Measurements from ENCODE around the gene ANKS1B. TPM values are rescaled to one million over a fixed set of nuclear protein-coding genes. Genes with fewer than 3 reads are reported as not detected.

Gene ANKS1B
- total RNA-seq, 1 experiment from 2014 or later = 5.8 TPM

DNA sequence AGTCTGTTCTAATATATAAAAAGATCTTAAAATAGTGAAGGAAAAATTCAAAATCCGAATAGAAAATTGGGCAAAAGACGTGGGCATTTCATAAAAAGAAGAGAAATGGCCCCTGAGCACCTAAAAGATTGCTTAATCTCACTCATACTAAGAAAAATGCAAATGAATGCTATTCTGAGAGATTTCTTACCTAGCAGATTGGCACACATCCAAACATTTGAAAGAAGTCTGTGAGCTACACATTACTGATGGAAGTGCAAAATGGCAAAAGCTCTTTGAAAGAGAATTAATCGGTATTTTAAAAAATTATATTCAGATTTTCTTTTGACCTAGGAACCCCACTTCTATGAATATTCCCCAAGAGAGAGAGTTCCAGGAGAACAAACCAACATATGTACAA, 617.6 kb downstream of the ANKS1B start:
- TF ChIP-seq IRF2 (CRISPR knock-in tag; IDR thresholded peaks at IDR 0.05; ENCODE audit: borderline replicate concordance, low read depth) = no peak
- no peak overlapping the region for H3K27ac Mint-ChIP-seq

DNA sequence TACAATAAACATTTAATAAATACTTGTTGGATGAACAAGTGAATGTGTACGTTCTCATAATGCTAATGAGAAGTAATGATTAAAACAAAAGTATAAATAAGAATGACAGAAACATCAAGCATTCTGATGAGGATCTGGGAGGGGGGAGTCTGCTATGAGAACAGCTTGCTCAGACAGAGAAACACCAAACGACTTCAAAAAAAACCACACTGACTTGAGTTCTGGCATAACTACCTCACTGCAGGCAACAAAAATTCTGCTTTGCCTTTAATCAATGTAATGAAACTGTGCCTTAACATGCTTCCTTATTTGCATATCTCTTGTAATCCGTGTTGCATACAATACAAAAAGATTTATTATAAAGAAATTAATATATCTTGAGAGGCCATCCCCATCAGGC, 632.5 kb downstream of the ANKS1B start:
- no peaks in the 10 kb centered on the region for H3K4me1 Mint-ChIP-seq
- no peak overlapping the region for H3K27ac Mint-ChIP-seq
- DNase-seq (ENCODE audit: low spot score) = no peak
- ATAC-seq = no peak
- ChIA-PET POLR2A (no interaction called here), CTCF (no interaction called here)
- no peak overlapping the region for H3K4me3 Mint-ChIP-seq
- H3K9me3 Mint-ChIP-seq = no peaks in the 10 kb centered on the region
- TF ChIP-seq TP53 (CRISPR knock-in tag; IDR thresholded peaks at IDR 0.05) (no peak), ZNF138 (CRISPR knock-in tag; conservative IDR thresholded peaks at IDR 0.05) (no peak), ZNF121 (CRISPR knock-in tag; IDR thresholded peaks at IDR 0.05) (no peak), ZNF219 (CRISPR knock-in tag; IDR thresholded peaks at IDR 0.05; ENCODE audit: borderline replicate concordance) (no peak), CREB1 (CRISPR knock-in tag; IDR thresholded peaks at IDR 0.05) (no peak), ZNF423 (CRISPR knock-in tag; IDR thresholded peaks at IDR 0.05) (no peak), SP1 (CRISPR knock-in tag; conservative IDR thresholded peaks at IDR 0.05) (no peak), ELF4 (CRISPR knock-in tag; IDR thresholded peaks at IDR 0.05; ENCODE audit: low read depth) (no peak), GABPB1 (CRISPR knock-in tag; IDR thresholded peaks at IDR 0.05) (no peak), FOXP1 (CRISPR knock-in tag; IDR thresholded peaks at IDR 0.05; ENCODE audit: borderline replicate concordance) (no peak), CREM (CRISPR knock-in tag; IDR thresholded peaks at IDR 0.05) (no peak), JAZF1 (CRISPR knock-in tag; IDR thresholded peaks at IDR 0.05) (no peak)
- TF ChIP-seq, protein P1, sequence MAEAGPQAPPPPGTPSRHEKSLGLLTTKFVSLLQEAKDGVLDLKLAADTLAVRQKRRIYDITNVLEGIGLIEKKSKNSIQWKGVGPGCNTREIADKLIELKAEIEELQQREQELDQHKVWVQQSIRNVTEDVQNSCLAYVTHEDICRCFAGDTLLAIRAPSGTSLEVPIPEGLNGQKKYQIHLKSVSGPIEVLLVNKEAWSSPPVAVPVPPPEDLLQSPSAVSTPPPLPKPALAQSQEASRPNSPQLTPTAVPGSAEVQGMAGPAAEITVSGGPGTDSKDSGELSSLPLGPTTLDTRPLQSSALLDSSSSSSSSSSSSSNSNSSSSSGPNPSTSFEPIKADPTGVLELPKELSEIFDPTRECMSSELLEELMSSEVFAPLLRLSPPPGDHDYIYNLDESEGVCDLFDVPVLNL (CRISPR knock-in tag; IDR thresholded peaks at IDR 0.05; ENCODE audit: borderline replicate concordance, low read depth) = no peak
- TF ChIP-seq, protein P2, sequence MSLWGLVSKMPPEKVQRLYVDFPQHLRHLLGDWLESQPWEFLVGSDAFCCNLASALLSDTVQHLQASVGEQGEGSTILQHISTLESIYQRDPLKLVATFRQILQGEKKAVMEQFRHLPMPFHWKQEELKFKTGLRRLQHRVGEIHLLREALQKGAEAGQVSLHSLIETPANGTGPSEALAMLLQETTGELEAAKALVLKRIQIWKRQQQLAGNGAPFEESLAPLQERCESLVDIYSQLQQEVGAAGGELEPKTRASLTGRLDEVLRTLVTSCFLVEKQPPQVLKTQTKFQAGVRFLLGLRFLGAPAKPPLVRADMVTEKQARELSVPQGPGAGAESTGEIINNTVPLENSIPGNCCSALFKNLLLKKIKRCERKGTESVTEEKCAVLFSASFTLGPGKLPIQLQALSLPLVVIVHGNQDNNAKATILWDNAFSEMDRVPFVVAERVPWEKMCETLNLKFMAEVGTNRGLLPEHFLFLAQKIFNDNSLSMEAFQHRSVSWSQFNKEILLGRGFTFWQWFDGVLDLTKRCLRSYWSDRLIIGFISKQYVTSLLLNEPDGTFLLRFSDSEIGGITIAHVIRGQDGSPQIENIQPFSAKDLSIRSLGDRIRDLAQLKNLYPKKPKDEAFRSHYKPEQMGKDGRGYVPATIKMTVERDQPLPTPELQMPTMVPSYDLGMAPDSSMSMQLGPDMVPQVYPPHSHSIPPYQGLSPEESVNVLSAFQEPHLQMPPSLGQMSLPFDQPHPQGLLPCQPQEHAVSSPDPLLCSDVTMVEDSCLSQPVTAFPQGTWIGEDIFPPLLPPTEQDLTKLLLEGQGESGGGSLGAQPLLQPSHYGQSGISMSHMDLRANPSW (CRISPR knock-in tag; conservative IDR thresholded peaks at IDR 0.05; ENCODE audit: low read depth) = no peak
- TF ChIP-seq, protein P3, sequence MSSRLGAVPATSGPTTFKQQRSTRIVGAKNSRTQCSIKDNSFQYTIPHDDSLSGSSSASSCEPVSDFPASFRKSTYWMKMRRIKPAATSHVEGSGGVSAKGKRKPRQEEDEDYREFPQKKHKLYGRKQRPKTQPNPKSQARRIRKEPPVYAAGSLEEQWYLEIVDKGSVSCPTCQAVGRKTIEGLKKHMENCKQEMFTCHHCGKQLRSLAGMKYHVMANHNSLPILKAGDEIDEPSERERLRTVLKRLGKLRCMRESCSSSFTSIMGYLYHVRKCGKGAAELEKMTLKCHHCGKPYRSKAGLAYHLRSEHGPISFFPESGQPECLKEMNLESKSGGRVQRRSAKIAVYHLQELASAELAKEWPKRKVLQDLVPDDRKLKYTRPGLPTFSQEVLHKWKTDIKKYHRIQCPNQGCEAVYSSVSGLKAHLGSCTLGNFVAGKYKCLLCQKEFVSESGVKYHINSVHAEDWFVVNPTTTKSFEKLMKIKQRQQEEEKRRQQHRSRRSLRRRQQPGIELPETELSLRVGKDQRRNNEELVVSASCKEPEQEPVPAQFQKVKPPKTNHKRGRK (CRISPR knock-in tag; IDR thresholded peaks at IDR 0.05; ENCODE audit: borderline replicate concordance) = no peak
- TF ChIP-seq, protein P4, sequence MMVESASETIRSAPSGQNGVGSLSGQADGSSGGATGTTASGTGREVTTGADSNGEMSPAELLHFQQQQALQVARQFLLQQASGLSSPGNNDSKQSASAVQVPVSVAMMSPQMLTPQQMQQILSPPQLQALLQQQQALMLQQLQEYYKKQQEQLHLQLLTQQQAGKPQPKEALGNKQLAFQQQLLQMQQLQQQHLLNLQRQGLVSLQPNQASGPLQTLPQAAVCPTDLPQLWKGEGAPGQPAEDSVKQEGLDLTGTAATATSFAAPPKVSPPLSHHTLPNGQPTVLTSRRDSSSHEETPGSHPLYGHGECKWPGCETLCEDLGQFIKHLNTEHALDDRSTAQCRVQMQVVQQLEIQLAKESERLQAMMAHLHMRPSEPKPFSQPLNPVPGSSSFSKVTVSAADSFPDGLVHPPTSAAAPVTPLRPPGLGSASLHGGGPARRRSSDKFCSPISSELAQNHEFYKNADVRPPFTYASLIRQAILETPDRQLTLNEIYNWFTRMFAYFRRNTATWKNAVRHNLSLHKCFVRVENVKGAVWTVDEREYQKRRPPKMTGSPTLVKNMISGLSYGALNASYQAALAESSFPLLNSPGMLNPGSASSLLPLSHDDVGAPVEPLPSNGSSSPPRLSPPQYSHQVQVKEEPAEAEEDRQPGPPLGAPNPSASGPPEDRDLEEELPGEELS (CRISPR knock-in tag; IDR thresholded peaks at IDR 0.05) = no peak
- TF ChIP-seq, protein P5, sequence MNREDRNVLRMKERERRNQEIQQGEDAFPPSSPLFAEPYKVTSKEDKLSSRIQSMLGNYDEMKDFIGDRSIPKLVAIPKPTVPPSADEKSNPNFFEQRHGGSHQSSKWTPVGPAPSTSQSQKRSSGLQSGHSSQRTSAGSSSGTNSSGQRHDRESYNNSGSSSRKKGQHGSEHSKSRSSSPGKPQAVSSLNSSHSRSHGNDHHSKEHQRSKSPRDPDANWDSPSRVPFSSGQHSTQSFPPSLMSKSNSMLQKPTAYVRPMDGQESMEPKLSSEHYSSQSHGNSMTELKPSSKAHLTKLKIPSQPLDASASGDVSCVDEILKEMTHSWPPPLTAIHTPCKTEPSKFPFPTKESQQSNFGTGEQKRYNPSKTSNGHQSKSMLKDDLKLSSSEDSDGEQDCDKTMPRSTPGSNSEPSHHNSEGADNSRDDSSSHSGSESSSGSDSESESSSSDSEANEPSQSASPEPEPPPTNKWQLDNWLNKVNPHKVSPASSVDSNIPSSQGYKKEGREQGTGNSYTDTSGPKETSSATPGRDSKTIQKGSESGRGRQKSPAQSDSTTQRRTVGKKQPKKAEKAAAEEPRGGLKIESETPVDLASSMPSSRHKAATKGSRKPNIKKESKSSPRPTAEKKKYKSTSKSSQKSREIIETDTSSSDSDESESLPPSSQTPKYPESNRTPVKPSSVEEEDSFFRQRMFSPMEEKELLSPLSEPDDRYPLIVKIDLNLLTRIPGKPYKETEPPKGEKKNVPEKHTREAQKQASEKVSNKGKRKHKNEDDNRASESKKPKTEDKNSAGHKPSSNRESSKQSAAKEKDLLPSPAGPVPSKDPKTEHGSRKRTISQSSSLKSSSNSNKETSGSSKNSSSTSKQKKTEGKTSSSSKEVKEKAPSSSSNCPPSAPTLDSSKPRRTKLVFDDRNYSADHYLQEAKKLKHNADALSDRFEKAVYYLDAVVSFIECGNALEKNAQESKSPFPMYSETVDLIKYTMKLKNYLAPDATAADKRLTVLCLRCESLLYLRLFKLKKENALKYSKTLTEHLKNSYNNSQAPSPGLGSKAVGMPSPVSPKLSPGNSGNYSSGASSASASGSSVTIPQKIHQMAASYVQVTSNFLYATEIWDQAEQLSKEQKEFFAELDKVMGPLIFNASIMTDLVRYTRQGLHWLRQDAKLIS (CRISPR knock-in tag; IDR thresholded peaks at IDR 0.05; ENCODE audit: borderline replicate concordance) = no peak
- TF ChIP-seq, protein P6, sequence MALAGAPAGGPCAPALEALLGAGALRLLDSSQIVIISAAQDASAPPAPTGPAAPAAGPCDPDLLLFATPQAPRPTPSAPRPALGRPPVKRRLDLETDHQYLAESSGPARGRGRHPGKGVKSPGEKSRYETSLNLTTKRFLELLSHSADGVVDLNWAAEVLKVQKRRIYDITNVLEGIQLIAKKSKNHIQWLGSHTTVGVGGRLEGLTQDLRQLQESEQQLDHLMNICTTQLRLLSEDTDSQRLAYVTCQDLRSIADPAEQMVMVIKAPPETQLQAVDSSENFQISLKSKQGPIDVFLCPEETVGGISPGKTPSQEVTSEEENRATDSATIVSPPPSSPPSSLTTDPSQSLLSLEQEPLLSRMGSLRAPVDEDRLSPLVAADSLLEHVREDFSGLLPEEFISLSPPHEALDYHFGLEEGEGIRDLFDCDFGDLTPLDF (CRISPR knock-in tag; IDR thresholded peaks at IDR 0.05) = no peak
- TF ChIP-seq, protein P7, sequence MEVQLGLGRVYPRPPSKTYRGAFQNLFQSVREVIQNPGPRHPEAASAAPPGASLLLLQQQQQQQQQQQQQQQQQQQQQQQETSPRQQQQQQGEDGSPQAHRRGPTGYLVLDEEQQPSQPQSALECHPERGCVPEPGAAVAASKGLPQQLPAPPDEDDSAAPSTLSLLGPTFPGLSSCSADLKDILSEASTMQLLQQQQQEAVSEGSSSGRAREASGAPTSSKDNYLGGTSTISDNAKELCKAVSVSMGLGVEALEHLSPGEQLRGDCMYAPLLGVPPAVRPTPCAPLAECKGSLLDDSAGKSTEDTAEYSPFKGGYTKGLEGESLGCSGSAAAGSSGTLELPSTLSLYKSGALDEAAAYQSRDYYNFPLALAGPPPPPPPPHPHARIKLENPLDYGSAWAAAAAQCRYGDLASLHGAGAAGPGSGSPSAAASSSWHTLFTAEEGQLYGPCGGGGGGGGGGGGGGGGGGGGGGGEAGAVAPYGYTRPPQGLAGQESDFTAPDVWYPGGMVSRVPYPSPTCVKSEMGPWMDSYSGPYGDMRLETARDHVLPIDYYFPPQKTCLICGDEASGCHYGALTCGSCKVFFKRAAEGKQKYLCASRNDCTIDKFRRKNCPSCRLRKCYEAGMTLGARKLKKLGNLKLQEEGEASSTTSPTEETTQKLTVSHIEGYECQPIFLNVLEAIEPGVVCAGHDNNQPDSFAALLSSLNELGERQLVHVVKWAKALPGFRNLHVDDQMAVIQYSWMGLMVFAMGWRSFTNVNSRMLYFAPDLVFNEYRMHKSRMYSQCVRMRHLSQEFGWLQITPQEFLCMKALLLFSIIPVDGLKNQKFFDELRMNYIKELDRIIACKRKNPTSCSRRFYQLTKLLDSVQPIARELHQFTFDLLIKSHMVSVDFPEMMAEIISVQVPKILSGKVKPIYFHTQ (CRISPR knock-in tag; IDR thresholded peaks at IDR 0.05) = no peak
- no peaks in the 10 kb centered on the region for H3K36me3 Mint-ChIP-seq
- no peaks in the 10 kb centered on the region for H3K27me3 Mint-ChIP-seq (ENCODE audit: low read depth)

More for the DNA sequence above, 617.6 kb downstream of the ANKS1B start:
- H3K36me3 Mint-ChIP-seq = no peaks in the 10 kb centered on the region
- POLR2A ChIA-PET = no interaction called here
- no peak overlapping the region for H3K4me3 Mint-ChIP-seq
- H3K9me3 Mint-ChIP-seq = no peaks in the 10 kb centered on the region
- no peaks in the 10 kb centered on the region for H3K4me1 Mint-ChIP-seq
- CTCF ChIA-PET = no interaction called here
- DNase-seq (ENCODE audit: low spot score) (no peak), ATAC-seq (no peak)
- no peaks in the 10 kb centered on the region for H3K27me3 Mint-ChIP-seq (ENCODE audit: low read depth)
